IPS DF 6.9 (cell line): ENCODE results near the gene CCDC148.

Source experiments
- DNase-seq: peaks from one replicate; pipeline ENCODE4 v3.0.0-alpha.2; 2013; ENCODE audit warnings: low read depth, low spot score
- H3K27ac ChIP-seq: one replicate; pipeline ENCODE4 v1.5.1; 2013; ENCODE audit warnings: low read length, control low read depth
- H3K27me3 ChIP-seq: 2 replicates; pipeline ENCODE4 v1.6.1; 2013; ENCODE audit warnings: mild to moderate bottlenecking, low read length; ENCODE audit not compliant: control insufficient read depth, insufficient read depth
- H3K36me3 ChIP-seq: 2 replicates; pipeline ENCODE4 v1.6.1; 2013; ENCODE audit warnings: low read length; ENCODE audit not compliant: control insufficient read depth, insufficient read depth
- H3K4me1 ChIP-seq: 2 replicates; pipeline ENCODE4 v1.6.1; 2013; ENCODE audit warnings: low read length; ENCODE audit not compliant: control insufficient read depth, insufficient read depth
- H3K4me3 ChIP-seq: 2 replicates; pipeline ENCODE4 v1.5.1; 2013; ENCODE audit warnings: mild to moderate bottlenecking, low read length
- H3K9me3 ChIP-seq: 2 replicates; pipeline ENCODE4 v1.6.1; 2013; ENCODE audit warnings: low read length, inconsistent platforms; ENCODE audit not compliant: control insufficient read depth, insufficient read depth
- WGBS: extraction: QIAGEN DNeasy Blood & Tissue Kit; methylation state at CpG from one replicate; pipeline ENCODE4 v1.1.7; 2013; ENCODE audit warnings: mixed read lengths, missing lambda C conversion rate; ENCODE audit not compliant: insufficient read length, insufficient coverage; 5-methylcytosine and 5-hydroxymethylcytosine counted together

The CCDC148 gene

GRCh38 chr2:158325782-158326340 lies 130.7 kb downstream of the CCDC148 start:
- no peaks in the 10 kb centered on the region for H3K36me3 ChIP-seq
- no CpG with 5 or more reads among the region's 2 CpGs for WGBS
- no peak for DNase-seq

GRCh38 chr2:158325031-158325781 lies 131.3 kb downstream of the CCDC148 start:
- no peak for DNase-seq
- Histone ChIP-seq H3K4me3 (no peak overlapping the region), H3K4me1 (no peaks in the 10 kb centered on the region), H3K9me3 (no peaks in the 10 kb centered on the region), H3K36me3 (no peaks in the 10 kb centered on the region), H3K27ac (no peak overlapping the region), H3K27me3 (no peaks in the 10 kb centered on the region)
- WGBS, result 100% methylated on average over 1 of the region's 5 CpGs

More at GRCh38 chr2:158325782-158326340, 130.7 kb downstream of the CCDC148 start:
- Histone ChIP-seq H3K9me3 (no peaks in the 10 kb centered on the region), H3K4me3 (no peak overlapping the region), H3K27me3 (no peaks in the 10 kb centered on the region), H3K27ac (no peak overlapping the region), H3K4me1 (no peaks in the 10 kb centered on the region)

- no peaks in the 10 kb centered on the region for H3K27me3 ChIP-seq
- DNase-seq, result no peak
- no peak overlapping the region for H3K4me3 ChIP-seq
- no peaks in the 10 kb centered on the region for H3K4me1 ChIP-seq
- H3K36me3 ChIP-seq, result no peaks in the 10 kb centered on the region
- WGBS, result no CpG with 5 or more reads among the region's 1 CpG
- H3K27ac ChIP-seq, result no peak overlapping the region
- H3K9me3 ChIP-seq, result no peaks in the 10 kb centered on the region
Observed at GRCh38 chr2:158323381-158323780, 133.2 kb downstream of the CCDC148 start.

- Histone ChIP-seq H3K36me3 (no peaks in the 10 kb centered on the region), H3K27ac (no peak overlapping the region), H3K27me3 (no peaks in the 10 kb centered on the region), H3K4me3 (no peak overlapping the region), H3K4me1 (peaks cover 2% of the 10 kb centered on the region; the same call in 1 of the 2 replicates), H3K9me3 (no peaks in the 10 kb centered on the region)
- no CpG with 5 or more reads among the region's 3 CpGs for WGBS
- no peak for DNase-seq
Observed at GRCh38 chr2:158321264-158321663, 135.3 kb downstream of the CCDC148 start.

- no CpG with 5 or more reads among the region's 1 CpG for WGBS
Observed at GRCh38 chr2:158319269-158319668, 137.3 kb downstream of the CCDC148 start.

GRCh38 chr2:158317642-158318041 lies 138.9 kb downstream of the CCDC148 start:
- no peaks in the 10 kb centered on the region for H3K27me3 ChIP-seq
- no peaks in the 10 kb centered on the region for H3K36me3 ChIP-seq
- no peak for DNase-seq
- no peak overlapping the region for H3K4me3 ChIP-seq
- H3K9me3 ChIP-seq, result no peaks in the 10 kb centered on the region
- WGBS, result no CpG with 5 or more reads among the region's 2 CpGs
- no peak overlapping the region for H3K27ac ChIP-seq
- peaks cover 2% of the 10 kb centered on the region; the same call in 1 of the 2 replicates for H3K4me1 ChIP-seq

More at GRCh38 chr2:158319269-158319668, 137.3 kb downstream of the CCDC148 start:
- peaks cover 2% of the 10 kb centered on the region; the same call in 1 of the 2 replicates for H3K4me1 ChIP-seq
- no peaks in the 10 kb centered on the region for H3K27me3 ChIP-seq
- DNase-seq, result peak; percentile 20
- H3K9me3 ChIP-seq, result no peaks in the 10 kb centered on the region
- no peak overlapping the region for H3K27ac ChIP-seq
- no peaks in the 10 kb centered on the region for H3K36me3 ChIP-seq
- no peak overlapping the region for H3K4me3 ChIP-seq

- Histone ChIP-seq H3K27me3 (no peaks in the 10 kb centered on the region), H3K4me3 (no peak overlapping the region), H3K27ac (no peak overlapping the region), H3K9me3 (no peaks in the 10 kb centered on the region), H3K36me3 (no peaks in the 10 kb centered on the region), H3K4me1 (peaks cover 2% of the 10 kb centered on the region; the same call in 1 of the 2 replicates)
- DNase-seq, result no peak
- no CpG with 5 or more reads among the region's 1 CpG for WGBS
Observed at GRCh38 chr2:158315803-158316414, 140.6 kb downstream of the CCDC148 start.

- no peak overlapping the region for H3K4me3 ChIP-seq
- H3K36me3 ChIP-seq, result no peaks in the 10 kb centered on the region
- H3K9me3 ChIP-seq, result no peaks in the 10 kb centered on the region
- H3K27ac ChIP-seq, result no peak overlapping the region
- H3K4me1 ChIP-seq, result peaks cover 2% of the 10 kb centered on the region; the same call in 1 of the 2 replicates
- H3K27me3 ChIP-seq, result no peaks in the 10 kb centered on the region
- no peak for DNase-seq
- WGBS, result no CpG with 5 or more reads among the region's 1 CpG
Observed at GRCh38 chr2:158315000-158315399, 141.6 kb downstream of the CCDC148 start.

GRCh38 chr2:158313734-158314133 lies 142.8 kb downstream of the CCDC148 start:
- DNase-seq, result no peak
- no peaks in the 10 kb centered on the region for H3K9me3 ChIP-seq
- no peak overlapping the region for H3K27ac ChIP-seq
- WGBS, result no CpG with 5 or more reads among the region's 2 CpGs
- peaks cover 2% of the 10 kb centered on the region; the same call in 1 of the 2 replicates for H3K4me1 ChIP-seq
- no peaks in the 10 kb centered on the region for H3K27me3 ChIP-seq
- H3K36me3 ChIP-seq, result no peaks in the 10 kb centered on the region
- no peak overlapping the region for H3K4me3 ChIP-seq

GRCh38 chr2:158312981-158313380 lies 143.6 kb downstream of the CCDC148 start:
- no peaks in the 10 kb centered on the region for H3K9me3 ChIP-seq
- H3K4me3 ChIP-seq, result no peak overlapping the region
- no peak for DNase-seq
- WGBS, result 100% methylated on average over 1 of the region's 1 CpG
- no peaks in the 10 kb centered on the region for H3K27me3 ChIP-seq
- no peak overlapping the region for H3K27ac ChIP-seq
- H3K36me3 ChIP-seq, result no peaks in the 10 kb centered on the region
- H3K4me1 ChIP-seq, result peaks cover 2% of the 10 kb centered on the region; the same call in 1 of the 2 replicates
